ENCODE results near the gene ARAP2.

GRCh38 chr4:36054694-36055422 is 189.5 kb downstream of the ARAP2 start:
- TF ChIP-seq CTCF (IDR thresholded peaks at IDR 0.05; ENCODE audit: extremely low read depth in 1 of 2, insufficient read depth in 1 of 2, low read depth in 1 of 2, low read length in 2 of 2) (no peak), EZH2 (IDR thresholded peaks at IDR 0.05; ENCODE audit: borderline replicate concordance, low read depth, low read length, severe bottlenecking) (no peak), JUN (IDR thresholded peaks at IDR 0.05; ENCODE audit: borderline replicate concordance, insufficient read depth, insufficient read length, low read depth) (no peak), FOS (IDR thresholded peaks at IDR 0.05; ENCODE audit: borderline replicate concordance, insufficient read depth, low read length) (no peak), POLR2A (IDR thresholded peaks at IDR 0.05; ENCODE audit: low read depth, low read length) (no peak), POLR2AphosphoS5 (IDR thresholded peaks at IDR 0.05; ENCODE audit: insufficient read depth, low read depth, low read length) (no peak), MAX (IDR thresholded peaks at IDR 0.05; ENCODE audit: insufficient read depth, insufficient read length) (no peak)

Data from endothelial cell of umbilical vein (primary cell).